B cell (primary cell): ENCODE measurements around the gene CYP27A1.

Source experiments
- EZH2 ChIP-seq: IDR thresholded peaks from 2 replicates; pipeline ENCODE4 v1.6.1; 2012; ENCODE audit warnings: borderline replicate concordance, low read depth, mild to moderate bottlenecking, moderate library complexity, low read length; ENCODE audit not compliant: insufficient read depth, poor library complexity, severe bottlenecking
- TF ChIP-seq, protein P1 (sequence below): fragments of 200-600 bp; IDR thresholded peaks from one replicate; pipeline ENCODE4 v1.8.0; 2022; ENCODE audit warnings: antibody characterized with exemption, mild to moderate bottlenecking

DNA sequence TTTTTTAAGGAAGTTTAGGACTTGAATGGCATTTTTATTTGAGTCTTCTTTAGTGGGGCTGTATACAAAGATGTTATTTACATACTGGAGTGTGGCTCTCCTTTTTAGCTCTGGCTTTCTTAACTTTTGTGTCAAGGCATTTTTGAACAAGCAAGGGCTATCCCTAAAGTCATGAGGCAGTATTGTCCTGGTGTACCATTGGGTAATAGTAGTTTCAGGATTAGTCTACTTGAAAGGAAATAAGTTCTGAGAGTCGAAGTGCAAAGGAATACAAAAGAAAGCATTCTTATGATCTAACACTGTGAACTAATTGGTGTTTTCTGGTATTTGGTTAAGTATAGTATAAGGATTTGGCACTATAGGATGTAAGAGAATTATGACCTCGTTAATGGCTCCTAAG lies 1.9 kb upstream of the CYP27A1 start:
- TF ChIP-seq, protein P1, sequence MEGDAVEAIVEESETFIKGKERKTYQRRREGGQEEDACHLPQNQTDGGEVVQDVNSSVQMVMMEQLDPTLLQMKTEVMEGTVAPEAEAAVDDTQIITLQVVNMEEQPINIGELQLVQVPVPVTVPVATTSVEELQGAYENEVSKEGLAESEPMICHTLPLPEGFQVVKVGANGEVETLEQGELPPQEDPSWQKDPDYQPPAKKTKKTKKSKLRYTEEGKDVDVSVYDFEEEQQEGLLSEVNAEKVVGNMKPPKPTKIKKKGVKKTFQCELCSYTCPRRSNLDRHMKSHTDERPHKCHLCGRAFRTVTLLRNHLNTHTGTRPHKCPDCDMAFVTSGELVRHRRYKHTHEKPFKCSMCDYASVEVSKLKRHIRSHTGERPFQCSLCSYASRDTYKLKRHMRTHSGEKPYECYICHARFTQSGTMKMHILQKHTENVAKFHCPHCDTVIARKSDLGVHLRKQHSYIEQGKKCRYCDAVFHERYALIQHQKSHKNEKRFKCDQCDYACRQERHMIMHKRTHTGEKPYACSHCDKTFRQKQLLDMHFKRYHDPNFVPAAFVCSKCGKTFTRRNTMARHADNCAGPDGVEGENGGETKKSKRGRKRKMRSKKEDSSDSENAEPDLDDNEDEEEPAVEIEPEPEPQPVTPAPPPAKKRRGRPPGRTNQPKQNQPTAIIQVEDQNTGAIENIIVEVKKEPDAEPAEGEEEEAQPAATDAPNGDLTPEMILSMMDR: no peak
- no peak for TF ChIP-seq EZH2
